ENCODE measurements around the gene SLC12A3.

SLC12A3 gene

GRCh38 chr16:56894331-56894917 is 29.4 kb downstream of the SLC12A3 start:
- no peak for DNase-seq

- DNase-seq = no peak
Measured at GRCh38 chr16:56895813-56896212, 30.8 kb downstream of the SLC12A3 start.

- DNase-seq = no peak
Measured at GRCh38 chr16:56896244-56896643, 31.2 kb downstream of the SLC12A3 start.

- DNase-seq = no peak
Measured at GRCh38 chr16:56897026-56897799, 32.2 kb downstream of the SLC12A3 start.

- DNase-seq = no peak
Measured at GRCh38 chr16:56898847-56899246, 33.8 kb downstream of the SLC12A3 start.

- no peak for DNase-seq
Measured at GRCh38 chr16:56903866-56904265, 38.9 kb downstream of the SLC12A3 start.

GRCh38 chr16:56907401-56907800 is 42.4 kb downstream of the SLC12A3 start:
- DNase-seq = no peak

GRCh38 chr16:56909527-56909979 is 44.5 kb downstream of the SLC12A3 start:
- DNase-seq = no peak

GRCh38 chr16:56910112-56910511 is 45.1 kb downstream of the SLC12A3 start:
- no peak for DNase-seq

- DNase-seq = no peak
Measured at GRCh38 chr16:56910654-56911539, 45.9 kb downstream of the SLC12A3 start.

- no peak for DNase-seq
Measured at GRCh38 chr16:56911771-56912571, 47.0 kb downstream of the SLC12A3 start.

GRCh38 chr16:56912746-56913708 is 48.0 kb downstream of the SLC12A3 start:
- DNase-seq = no peak

- DNase-seq = no peak
Measured at GRCh38 chr16:56914896-56915295, 49.9 kb downstream of the SLC12A3 start.

- DNase-seq = no peak
Measured at GRCh38 chr16:56915336-56916119, 50.5 kb downstream of the SLC12A3 start.

- no peak for DNase-seq
Measured at GRCh38 chr16:56916571-56917403, 51.8 kb downstream of the SLC12A3 start.

GRCh38 chr16:56918467-56919012 is 53.5 kb downstream of the SLC12A3 start:
- no peak for DNase-seq

- no peak for DNase-seq
Measured at GRCh38 chr16:56919099-56919800, 54.2 kb downstream of the SLC12A3 start.

- DNase-seq = no peak
Measured at GRCh38 chr16:56921571-56921970, 56.6 kb downstream of the SLC12A3 start.

All from SHP77 treated with DMSO at 0.1 percent for 48 hours (cell line).